Peyer's patch (tissue), 4 donors: ENCODE results near the gene FGF22.

Source experiments
- POLR2A ChIP-seq, 2 donors: fragments of 450-650 bp; IDR thresholded peaks; one replicate each; pipeline ENCODE4 v1.5.1; 2017; ENCODE audit warnings: antibody characterized with exemption in 2 of 2, mild to moderate bottlenecking in 2 of 2, moderate library complexity in 2 of 2
- TF ChIP-seq, protein P1 (sequence below), 6 experiments: fragments of 450-650 bp in 4 of 6; fragments of 200-600 bp in 2 of 6; sonication (generic) in 1 of 6; IDR thresholded peaks; one replicate each; pipeline ENCODE4 v1.5.1; 2017 to 2019; ENCODE audit warnings: antibody characterized with exemption in 6 of 6, mild to moderate bottlenecking in 3 of 6, moderate library complexity in 1 of 6

DNA sequence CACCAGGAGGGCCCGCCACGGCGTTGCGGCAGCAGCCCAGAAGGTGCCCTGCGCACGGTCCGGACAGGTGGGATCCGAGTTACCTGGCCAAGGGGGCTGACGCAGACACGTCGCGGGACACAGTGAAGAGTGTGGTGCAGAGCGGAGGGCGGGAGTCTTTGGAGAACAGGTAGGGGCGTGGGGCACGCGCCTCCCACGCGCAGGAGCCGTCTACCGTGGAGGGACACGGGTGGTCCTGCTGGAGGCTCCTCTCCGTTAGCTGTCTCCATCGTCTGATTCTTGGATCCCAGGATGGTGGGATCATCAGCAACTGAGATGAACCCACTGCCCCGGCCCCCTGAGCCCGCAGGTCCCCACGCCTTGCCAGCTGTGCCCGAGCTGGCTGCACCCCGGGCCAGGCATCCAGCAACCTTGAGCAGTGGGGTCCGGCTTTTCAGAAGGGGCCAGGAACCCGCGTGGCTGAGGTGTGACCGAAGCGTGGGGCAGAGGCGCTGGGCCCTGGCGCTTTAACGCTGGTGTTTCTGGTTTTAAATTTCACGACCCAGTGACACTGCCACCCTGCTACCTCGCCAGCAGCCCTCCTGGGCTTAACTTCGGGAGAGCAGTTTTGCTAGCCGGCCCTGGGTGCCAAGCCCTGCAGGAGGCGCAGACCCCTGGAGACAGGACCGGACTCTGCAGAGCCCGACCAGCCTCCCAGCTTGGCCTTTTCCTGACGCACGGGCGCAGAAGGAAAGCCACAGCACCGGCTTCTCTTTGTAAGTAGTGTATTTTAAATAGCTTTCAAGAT, 7.3 kb downstream of the FGF22 start:
- TF ChIP-seq, protein P1, sequence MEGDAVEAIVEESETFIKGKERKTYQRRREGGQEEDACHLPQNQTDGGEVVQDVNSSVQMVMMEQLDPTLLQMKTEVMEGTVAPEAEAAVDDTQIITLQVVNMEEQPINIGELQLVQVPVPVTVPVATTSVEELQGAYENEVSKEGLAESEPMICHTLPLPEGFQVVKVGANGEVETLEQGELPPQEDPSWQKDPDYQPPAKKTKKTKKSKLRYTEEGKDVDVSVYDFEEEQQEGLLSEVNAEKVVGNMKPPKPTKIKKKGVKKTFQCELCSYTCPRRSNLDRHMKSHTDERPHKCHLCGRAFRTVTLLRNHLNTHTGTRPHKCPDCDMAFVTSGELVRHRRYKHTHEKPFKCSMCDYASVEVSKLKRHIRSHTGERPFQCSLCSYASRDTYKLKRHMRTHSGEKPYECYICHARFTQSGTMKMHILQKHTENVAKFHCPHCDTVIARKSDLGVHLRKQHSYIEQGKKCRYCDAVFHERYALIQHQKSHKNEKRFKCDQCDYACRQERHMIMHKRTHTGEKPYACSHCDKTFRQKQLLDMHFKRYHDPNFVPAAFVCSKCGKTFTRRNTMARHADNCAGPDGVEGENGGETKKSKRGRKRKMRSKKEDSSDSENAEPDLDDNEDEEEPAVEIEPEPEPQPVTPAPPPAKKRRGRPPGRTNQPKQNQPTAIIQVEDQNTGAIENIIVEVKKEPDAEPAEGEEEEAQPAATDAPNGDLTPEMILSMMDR (IDR thresholded peaks at IDR 0.05) = no peak
- no peak for TF ChIP-seq POLR2A (IDR thresholded peaks at IDR 0.05)
